ENCODE measurements around the gene EXOC2.
A peak's percentile ranks its signal among the peaks of the same experiment; 100 is the strongest.

The EXOC2 gene

GRCh38 chr6:604579-604978 is 88.4 kb downstream of the EXOC2 start:
- Histone ChIP-seq H3K4me3 (ENCODE audit: low read length) (no peak overlapping the region), H4K20me1 (ENCODE audit: insufficient read depth, low read length) (no peaks in the 10 kb centered on the region), H3K27me3 (ENCODE audit: low read depth, low read length) (no peaks in the 10 kb centered on the region), H3K4me1 (ENCODE audit: low read length) (peaks cover 21% of the 10 kb centered on the region), H3K36me3 (replicated peaks; ENCODE audit: low read depth, low read length) (peaks cover 5% of the 10 kb centered on the region), H3K79me2 (ENCODE audit: low read length) (no peaks in the 10 kb centered on the region), H2AFZ (ENCODE audit: low read depth, low read length) (no peak overlapping the region), H3K4me2 (ENCODE audit: low read length) (no peak overlapping the region), H3K27ac (ENCODE audit: low read length) (no peak overlapping the region), H3K9me3 (ENCODE audit: insufficient read depth, low read length) (no peaks in the 10 kb centered on the region), H3K9ac (ENCODE audit: low read length) (no peak overlapping the region)
- TF ChIP-seq CTCF (IDR thresholded peaks at IDR 0.05; ENCODE audit: low read depth, low read length) = no peak

DNA sequence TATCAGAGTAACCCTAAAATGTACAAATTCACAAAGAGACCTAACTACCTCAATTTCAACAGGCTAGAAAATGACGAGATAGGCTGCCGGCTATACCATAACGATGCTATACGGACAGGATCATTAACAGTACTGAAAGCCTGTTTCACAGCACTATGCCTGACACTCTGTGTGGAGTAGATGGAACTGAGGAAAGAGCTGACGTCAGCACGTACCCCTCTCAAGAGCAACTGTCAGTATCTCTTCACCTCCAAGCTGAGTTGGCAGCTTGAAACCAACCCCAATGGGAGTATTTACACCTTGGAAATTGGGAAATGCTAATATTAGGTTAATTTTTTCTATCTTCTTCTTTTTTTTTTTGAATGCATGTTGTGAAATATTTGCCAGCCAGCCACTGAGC is 89.7 kb downstream of the EXOC2 start:
- Histone ChIP-seq H3K4me2 (ENCODE audit: low read length) (no peak overlapping the region), H3K79me2 (ENCODE audit: low read length) (no peaks in the 10 kb centered on the region), H3K4me1 (ENCODE audit: low read length) (peaks cover 30% of the 10 kb centered on the region), H3K4me3 (ENCODE audit: low read length) (no peak overlapping the region), H4K20me1 (ENCODE audit: insufficient read depth, low read length) (no peaks in the 10 kb centered on the region), H3K9me3 (ENCODE audit: insufficient read depth, low read length) (no peaks in the 10 kb centered on the region), H3K27ac (ENCODE audit: low read length) (no peak overlapping the region), H3K9ac (ENCODE audit: low read length) (no peak overlapping the region), H3K36me3 (replicated peaks; ENCODE audit: low read depth, low read length) (peaks cover 5% of the 10 kb centered on the region), H3K27me3 (ENCODE audit: low read depth, low read length) (no peaks in the 10 kb centered on the region), H2AFZ (ENCODE audit: low read depth, low read length) (no peak overlapping the region)
- TF ChIP-seq CTCF (IDR thresholded peaks at IDR 0.05; ENCODE audit: low read depth, low read length) (no peak), EZH2phosphoT487 (IDR thresholded peaks at IDR 0.05; ENCODE audit: low read depth) (no peak)

DNA sequence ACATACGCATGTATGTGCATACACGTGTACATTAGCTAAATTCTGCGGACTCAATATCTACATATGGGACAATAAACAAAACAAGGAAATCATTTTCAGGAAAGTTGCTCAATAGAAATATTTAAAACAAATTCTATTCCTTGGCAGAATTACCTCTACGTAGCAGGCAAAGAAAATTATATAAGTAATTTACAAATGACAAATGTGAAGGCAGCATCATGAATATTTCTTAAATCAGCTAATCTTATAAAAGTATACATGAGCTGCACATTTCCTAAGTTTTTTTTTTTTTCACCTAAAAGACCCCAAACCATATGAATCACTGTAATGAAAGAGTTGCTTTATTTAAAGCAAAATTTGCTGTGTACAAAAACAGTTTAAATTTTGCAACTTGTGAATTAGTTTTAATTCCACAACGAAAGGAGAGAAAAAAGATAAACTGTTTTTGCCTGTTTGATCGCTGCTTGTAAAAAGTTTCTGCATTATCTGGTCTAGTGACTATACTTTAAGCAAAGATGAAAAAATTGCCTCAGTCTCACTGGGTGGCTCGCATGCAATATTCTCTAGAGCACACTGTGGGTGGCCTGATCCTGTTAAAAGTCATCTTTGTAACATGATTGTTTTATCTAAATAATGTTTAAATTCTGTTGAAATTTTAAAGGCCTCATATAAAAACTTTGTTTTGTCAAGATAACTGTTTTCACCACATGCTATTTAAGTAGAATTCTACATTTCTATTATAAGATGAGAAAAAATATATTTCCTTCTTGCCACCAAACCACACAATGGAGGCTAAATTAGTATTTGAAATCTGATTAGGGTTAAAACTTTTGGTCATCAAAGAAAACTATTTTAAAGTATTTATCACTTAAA is 93.1 kb downstream of the EXOC2 start:
- Histone ChIP-seq H2AFZ (ENCODE audit: low read depth, low read length) (no peak overlapping the region), H3K4me1 (ENCODE audit: low read length) (peaks cover 16% of the 10 kb centered on the region), H3K36me3 (replicated peaks; ENCODE audit: low read depth, low read length) (no peaks in the 10 kb centered on the region), H3K79me2 (ENCODE audit: low read length) (no peaks in the 10 kb centered on the region), H3K9ac (ENCODE audit: low read length) (no peak overlapping the region), H3K27ac (ENCODE audit: low read length) (no peak overlapping the region), H3K4me2 (ENCODE audit: low read length) (peak overlapping the region; percentile 12; the same call in 1 of the 2 replicates), H3K27me3 (ENCODE audit: low read depth, low read length) (no peaks in the 10 kb centered on the region), H4K20me1 (ENCODE audit: insufficient read depth, low read length) (no peaks in the 10 kb centered on the region), H3K4me3 (ENCODE audit: low read length) (no peak overlapping the region), H3K9me3 (ENCODE audit: insufficient read depth, low read length) (no peaks in the 10 kb centered on the region)
- TF ChIP-seq EZH2phosphoT487 (IDR thresholded peaks at IDR 0.05; ENCODE audit: low read depth) (no peak), CTCF (IDR thresholded peaks at IDR 0.05; ENCODE audit: low read depth, low read length) (no peak)

DNA sequence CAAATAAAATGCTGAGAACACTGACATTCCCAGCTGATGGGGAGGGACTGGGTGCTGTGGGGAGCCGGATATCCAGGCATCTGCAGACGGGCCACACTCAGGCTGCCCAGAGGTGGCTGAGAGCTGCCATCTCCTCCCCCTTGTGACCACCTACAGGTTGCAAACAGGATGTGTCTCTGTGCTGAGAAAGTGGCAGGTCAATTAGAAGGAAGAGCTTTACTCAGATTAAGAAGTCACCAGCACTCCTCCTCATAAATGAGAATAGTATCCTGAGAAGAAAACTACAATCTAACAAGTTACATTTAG is 99.1 kb downstream of the EXOC2 start:
- no peak overlapping the region for H3K9ac ChIP-seq (ENCODE audit: low read length)
- no peaks in the 10 kb centered on the region for H3K9me3 ChIP-seq (ENCODE audit: insufficient read depth, low read length)
- H3K36me3 ChIP-seq (replicated peaks; ENCODE audit: low read depth, low read length) = peaks cover 4% of the 10 kb centered on the region

More for the DNA sequence above, 99.1 kb downstream of the EXOC2 start:
- no peak overlapping the region for H3K4me2 ChIP-seq (ENCODE audit: low read length)
- H4K20me1 ChIP-seq (ENCODE audit: insufficient read depth, low read length) = no peaks in the 10 kb centered on the region
- no peaks in the 10 kb centered on the region for H3K79me2 ChIP-seq (ENCODE audit: low read length)
- no peak for TF ChIP-seq EZH2phosphoT487 (IDR thresholded peaks at IDR 0.05; ENCODE audit: low read depth)
- TF ChIP-seq CTCF (IDR thresholded peaks at IDR 0.05; ENCODE audit: low read depth, low read length) = no peak
- peaks cover 2% of the 10 kb centered on the region for H3K4me1 ChIP-seq (ENCODE audit: low read length)
- no peaks in the 10 kb centered on the region for H3K27me3 ChIP-seq (ENCODE audit: low read depth, low read length)
- H3K27ac ChIP-seq (ENCODE audit: low read length) = no peak overlapping the region
- H3K4me3 ChIP-seq (ENCODE audit: low read length) = no peak overlapping the region
- no peak overlapping the region for H2AFZ ChIP-seq (ENCODE audit: low read depth, low read length)
